Glomerular endothelial cell (primary cell): ENCODE results near the gene MCF2L. TPM values are rescaled to one million over a fixed set of nuclear protein-coding genes. Genes with fewer than 3 reads are reported as not detected.

Source experiments
- DNase-seq: peaks from one replicate; pipeline ENCODE4 v3.0.0-alpha.2; 2011; ENCODE audit warnings: low read depth, low spot score; ENCODE audit errors: extremely low read depth
- total RNA-seq: library from RNA; depleted of rRNA; stranded (reverse); fragments of >200 nt; gene quantifications from 2 replicates; pipeline ENCODE4 v1.2.3, GENCODE V29; 2015

MCF2L gene
- total RNA-seq, 1 donor from 2014 or later: 23.4 TPM

DNA sequence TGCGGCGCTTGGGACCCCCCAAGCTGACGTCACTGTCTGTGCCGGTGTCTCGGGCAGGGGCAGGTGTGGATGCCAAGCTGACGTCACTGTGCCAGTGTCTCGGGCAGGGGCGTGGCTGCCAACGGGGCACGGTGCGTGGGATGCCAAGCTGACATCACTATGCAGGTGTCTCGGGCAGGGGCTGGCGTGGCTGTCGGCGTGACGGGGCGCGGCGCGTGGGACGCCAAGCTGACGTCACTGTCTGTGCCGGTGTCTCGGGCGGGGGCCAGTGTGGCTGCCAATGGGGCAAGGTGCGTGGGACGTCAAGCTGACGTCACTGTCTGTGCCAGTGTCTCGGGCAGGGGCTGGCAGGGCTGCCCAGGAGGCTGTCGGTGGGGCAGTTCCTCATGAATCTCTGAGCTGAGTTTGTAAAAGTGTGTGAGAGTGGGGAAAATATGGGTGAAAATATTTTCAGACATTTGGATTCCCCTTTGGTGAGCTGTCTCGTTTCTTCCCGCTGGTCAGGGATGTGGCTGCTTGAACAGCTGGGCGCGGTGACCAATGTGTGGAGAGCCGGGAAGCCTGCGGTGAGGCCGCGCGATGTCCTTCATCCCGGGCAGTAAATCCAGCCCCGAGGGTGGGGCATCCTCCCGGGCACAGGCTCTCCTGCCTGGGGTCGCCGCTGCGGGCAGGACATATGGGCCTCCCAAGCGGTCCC is 25.2 kb downstream of the MCF2L start:
- no peak for DNase-seq

DNA sequence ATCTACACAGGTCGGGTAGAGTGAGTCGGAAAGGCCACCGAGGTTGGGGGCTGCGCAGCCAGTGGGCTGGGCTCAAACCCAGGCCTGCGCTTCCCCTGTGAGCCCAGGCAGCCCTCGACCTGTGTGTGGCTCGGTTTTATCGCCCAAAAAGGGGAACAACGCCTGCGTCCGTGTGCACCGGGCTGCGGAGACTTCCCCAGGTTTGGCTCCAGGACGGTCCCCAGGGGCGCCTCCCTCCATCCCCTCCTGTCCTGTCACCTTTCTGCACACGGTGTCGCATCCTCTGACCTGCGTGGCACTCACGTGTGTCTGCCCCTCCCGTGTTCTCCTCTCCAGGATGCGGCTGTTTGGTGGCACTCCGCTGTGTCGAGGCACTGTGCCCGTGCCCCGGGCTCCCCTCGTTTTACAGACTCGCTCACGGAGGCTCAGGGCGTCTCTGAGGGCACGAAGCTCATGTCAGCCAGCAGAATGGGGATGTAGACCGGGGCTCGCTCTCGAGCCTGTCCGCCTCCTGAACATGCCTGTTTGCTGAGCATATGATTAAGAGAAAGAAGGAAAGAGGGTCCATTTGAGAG is 25.9 kb downstream of the MCF2L start:
- DNase-seq: no peak

DNA sequence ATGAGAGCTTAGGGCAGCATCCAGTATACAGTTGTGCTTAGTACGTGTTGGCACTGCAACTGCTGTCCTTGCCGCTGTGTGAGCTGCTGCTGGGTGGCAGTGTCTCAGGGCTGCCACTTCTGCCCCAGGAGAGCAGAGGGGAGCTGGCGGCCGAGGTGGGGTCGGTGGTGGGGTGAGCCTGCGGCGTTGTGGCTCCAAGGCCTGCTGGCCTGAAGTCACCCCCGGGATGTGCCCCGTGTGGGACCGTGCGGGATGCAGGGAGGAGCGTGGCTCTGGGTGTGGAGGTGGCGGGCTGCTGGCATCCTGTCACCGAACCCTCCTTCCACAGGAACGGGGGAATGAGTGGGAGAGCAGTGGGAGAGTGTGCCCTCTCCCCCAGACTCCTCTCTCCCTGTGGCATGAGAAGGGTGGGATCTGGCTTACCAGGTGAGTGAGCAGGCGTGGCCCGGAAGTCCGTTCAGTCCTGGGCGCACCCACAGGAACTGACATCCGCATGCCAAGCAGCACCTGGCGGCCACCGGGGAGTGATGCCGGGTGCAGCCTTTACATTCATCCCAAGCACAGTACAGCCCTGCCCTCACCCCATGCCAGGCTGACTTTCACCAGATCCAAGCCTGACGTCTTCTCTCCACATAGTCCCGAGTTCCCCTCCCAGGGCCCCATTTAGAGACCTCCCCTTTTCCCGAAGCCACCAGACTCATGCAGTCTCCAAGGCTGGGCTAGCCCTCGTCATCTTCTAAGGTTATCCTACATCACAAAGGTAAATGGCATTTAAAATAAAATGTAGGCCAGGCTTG is 26.6 kb downstream of the MCF2L start:
- no peak for DNase-seq

DNA sequence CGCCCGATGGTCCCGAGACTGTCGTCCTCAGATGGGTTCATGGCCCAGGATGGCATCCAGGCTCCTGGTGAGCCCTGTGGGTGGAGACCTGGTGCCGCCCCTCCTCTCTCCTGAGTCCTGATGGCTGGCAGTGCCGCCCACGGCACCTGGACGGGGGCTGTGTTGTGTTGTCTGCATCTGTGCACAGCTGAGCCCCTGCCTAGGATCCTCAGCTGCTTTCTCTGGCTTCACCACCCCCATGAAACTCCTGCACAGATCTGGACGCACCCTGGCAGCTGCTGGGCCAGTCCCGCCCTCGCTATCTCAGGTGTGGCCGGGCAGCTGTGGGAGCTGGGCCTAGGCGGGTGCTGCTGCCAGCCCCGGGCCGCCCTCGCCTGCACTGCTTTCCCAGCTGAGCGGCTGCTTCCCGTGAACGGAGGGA is 27.7 kb downstream of the MCF2L start:
- no peak for DNase-seq

DNA sequence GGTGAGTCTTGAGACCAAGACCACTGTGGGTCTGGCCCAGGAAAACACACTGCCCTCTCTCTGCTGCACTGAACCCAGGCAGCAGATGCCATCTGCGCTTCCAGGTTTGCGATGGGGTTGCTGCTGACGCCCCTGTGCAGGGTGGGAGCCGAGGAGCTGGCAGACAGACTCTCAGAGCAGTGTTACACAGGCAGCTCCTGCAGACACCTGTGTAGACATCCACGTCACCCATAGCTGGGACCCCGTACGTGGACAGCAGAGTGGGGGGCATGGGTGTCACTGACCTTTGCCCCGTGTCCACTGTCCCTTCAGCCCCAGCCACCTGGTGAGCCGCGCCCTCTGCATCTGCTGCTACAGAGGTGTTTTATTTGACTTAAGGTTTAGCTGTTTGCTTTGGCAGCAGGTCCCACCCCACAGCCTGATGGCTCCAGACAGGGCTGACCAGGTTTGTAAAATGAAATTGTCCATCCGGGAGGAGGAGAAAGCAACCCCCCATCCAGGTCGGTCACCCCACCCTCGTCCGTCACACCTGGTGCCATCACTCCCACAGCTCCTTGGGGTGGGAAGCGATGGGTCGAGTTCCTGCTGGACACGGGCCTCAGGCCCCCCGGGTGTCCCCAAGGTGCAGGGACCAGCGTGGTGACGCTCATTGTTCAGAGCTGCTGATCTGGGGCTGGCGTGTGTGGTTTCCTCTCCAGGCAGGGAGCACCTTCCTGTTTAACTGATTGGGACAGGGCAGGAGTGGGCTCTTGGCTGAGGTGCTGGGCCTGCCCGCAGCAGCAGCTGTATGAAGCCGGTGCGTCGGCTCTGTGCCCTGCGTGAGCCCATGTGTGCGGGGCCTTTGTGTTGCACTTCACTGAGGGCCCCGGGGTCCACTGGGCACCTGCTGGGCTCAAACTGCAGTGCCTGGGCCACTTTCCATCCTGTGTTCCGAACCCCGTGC is 28.4 kb downstream of the MCF2L start:
- no peak for DNase-seq

DNA sequence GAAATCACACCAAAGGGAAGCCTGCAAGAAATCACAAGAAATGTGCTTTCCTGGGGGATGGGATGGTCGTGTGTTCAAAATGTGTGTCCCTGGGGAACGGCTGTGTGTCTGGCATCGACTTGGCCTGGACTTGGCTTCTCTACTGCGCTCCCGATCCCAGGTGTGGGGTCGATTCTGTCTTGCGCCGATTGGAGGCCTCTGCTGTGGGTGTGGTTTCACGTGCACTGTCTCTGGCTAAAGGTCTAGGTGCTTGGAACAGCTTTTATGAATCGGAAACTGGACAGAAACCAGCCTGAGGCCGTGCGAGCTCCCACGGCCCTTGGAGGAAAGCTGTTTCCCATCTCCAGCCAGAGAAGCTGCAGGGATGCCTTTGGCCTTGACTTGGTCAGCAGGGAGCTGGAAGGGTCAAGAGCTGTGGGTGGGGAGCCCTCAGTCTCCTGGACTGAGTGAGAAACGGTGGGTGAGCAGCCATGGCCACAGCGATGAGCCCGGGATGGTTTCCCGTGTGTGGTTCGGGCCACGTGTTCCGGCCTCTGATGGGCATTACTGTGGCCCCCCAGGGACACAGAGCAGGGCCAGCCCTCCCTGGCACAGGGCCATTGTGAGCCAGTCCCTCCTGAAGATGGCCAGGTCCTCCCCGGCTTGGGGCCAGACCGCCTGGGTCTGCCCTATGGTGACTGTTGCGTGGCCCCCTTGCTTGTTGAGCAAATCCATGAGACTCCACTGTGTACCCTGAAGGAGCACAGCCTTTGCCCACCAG is 29.7 kb downstream of the MCF2L start:
- no peak for DNase-seq

DNA sequence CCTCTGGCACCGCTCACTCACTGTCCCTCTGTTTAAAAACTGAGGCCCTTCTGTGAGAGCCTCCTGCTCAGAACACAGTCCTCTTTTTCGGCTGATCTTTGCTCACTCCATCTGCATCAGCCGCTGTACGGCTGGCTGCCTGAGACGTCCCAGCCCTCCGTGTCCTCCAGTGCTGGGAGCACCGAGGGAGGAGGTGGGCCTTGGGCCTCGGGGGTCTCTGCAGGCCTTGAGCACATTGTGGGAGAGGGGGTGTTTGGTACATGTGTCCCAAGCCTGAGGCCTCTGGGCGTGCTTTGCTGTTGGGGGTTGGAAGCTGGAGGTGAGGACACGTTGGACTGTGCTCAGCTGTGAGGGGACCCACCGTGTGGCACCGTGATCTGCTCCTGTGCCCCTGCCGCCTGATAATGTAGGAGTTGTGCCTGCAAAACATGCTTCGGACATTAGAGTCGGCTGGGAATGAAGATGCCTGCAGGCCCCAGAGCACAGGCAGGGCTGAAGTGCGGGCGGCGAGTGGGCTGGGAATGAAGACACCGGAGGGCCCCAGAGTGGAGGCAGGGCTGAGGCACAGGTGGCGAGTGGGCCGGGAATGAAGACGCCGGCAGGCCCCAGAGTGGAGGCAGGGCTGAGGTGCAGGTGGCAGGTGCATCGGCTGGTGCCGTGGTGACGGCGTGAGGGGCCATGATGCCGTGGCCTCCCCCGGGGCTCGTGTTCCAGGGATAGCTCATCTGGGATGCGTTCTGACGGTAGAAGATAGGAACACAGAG is 30.6 kb downstream of the MCF2L start:
- no peak for DNase-seq

DNA sequence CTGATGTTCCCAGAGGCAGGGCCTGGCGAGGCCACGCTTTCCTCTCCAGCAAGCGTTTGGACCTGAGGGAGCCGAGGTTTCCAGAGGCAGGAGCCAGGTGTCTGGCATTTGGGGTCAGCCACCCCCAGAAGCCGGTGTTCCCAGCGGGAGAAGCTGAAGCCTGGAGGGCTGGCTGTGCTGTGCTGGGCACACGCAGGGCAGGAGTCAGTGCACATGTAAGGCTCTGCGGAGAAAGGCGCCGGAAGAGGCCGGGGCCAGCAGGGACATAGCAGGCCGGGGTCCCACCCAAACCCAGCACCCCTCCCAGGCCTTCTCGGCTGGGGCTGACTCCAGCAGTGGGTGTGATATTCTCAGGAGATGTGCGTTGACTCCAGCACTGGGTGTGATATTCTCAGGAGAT is 31.6 kb downstream of the MCF2L start:
- no peak for DNase-seq

DNA sequence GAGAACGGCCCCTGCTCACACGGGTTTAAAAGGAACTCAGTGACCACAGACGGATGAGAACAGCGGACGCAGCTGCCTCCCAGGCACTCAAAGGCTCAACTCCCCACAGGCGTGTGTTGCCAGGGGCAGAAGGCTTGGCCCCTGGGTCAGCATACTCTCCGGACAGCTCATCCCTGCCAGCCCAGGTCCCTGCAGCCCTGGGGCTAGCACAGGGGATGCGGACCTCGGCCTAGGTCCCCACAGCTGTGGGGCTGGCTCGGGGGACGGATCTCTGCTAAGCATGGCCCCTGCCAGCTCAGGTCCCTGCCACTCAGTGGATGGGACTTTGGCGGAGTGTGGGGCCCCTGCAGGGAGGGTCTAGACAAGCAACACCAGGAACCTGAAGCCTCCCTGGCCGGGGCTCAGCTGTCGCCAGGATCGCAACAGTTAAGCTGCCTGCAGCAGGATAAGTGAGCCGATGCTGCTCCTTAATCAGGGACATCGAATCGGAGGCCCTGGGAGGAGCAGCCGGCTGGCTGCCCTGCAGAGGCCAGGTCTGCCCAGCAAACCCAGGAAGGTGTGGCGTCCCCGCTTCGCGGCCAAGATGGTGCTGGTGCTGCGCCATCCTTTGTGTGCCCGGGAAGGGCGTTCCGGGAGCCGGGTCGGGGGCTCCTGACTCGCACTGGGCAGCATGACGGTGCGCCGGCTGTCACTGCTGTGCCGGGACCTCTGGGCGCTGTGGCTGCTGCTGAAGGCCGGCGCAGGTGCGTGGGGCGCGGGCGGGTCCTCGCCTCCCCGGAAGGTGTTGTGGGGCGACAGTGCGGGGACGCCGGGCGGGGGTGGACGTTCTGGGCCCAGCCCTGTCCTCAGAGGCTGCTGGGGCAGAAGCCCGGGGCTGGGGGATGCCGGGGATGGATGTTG is 32.5 kb downstream of the MCF2L start:
- DNase-seq: no peak

DNA sequence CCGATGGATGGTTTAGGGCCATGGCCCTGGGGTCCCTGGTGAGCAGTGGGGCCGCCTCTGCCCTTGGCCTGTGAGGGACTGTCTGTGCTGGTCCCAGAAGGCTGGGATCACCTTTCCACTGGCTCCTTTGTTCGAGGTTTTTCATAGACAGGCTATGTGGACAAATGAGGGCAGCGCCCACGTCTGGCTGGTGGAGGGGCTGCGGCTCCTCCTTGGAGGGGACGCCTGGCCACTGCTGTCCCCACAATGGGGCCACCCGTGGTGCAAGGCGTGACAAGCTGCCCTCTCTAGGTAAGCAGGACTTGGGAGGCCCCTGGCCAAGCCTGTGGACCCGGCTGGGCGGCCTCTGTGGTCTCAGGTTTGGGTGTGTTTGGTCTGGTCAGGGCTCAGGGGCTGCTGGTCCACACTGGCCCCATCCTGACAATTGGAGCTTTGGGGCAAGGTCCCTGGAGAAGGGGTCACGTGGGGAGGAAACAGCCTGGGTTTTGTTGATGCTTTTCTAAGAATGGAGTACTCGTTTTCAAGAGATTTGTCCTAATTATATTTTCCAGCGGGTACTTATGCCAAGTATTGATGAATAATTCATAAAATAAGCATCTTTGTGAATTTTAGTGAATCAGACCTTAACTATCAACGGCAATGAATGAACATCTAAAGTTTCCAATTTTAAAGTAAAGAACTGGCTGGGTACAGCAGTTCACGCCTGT is 33.3 kb downstream of the MCF2L start:
- no peak for DNase-seq

DNA sequence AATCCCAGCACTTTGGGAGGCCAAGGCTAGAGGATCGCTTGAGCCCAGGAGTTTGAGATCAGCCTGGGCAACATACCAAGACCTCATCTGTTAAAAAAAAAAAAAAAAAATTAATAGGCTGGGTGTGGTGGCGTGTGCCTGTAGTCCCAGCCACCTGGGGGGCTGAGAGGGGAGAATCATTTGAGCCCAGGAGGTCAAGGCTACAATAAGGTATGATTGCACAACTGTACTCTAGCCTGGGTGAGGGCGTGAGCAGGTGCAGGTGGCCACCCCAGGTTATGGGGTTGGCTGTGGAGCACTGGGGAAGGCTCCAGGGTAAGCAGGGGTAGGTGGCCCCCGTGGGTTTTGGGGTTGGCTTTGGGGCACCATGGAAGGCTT is 33.9 kb downstream of the MCF2L start:
- no peak for DNase-seq

DNA sequence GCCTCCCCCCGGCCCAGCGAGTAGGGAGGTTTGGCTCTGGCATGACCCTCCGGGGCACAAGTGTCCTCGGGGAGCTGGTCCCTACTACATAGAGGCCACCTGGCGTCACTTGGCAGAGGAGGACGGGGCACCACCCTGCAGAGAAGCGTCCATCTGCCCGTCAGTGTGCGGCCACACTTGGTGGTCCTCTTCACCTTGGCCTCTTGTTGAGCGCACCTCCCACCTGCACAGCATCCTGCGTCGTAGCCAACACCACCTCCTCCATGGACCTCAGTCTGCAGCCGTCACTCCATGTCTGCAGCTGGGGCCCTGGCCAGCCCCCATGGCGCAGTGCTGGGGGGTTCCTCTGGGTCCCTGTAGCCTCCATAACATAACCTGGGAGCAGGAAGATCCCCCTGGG is 35.1 kb downstream of the MCF2L start:
- DNase-seq: no peak

DNA sequence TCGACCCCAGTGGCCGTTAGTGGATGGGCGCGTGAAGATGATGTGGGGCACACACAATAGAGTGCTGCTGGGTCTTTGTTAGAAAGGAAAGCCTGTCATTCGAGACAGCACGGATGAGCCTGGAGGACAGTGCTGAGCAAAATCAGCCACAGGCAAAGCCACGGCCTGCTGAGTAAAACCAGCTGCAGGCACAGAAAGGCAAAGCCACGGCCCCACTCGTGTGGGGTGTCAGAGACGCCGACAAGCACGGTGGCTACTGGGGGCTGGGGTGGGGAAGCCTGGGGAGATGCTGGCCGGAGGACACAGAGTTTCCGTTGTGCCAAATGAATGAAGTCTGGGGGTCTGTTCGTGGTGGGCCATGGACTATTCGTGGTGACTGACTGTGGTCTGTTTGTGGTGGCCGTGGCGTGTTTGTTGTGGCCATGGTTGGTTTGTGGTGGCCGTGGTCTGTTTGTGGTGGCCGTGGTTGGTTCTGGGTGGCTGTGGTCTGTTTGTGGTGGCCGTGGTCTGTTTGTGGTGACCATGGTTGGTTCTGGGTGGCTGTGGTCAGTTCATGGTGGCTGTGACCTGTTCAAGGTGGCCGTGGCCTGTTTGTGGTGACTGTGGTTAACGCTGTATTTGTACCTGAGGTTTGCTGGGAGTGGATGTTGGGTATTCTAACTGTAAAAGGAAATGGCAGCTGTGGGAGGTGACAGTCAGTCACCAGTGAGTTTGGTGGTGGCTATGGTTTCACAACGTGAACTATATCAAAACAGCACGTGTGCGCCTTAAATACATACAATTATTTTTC is 36.3 kb downstream of the MCF2L start:
- DNase-seq: no peak

DNA sequence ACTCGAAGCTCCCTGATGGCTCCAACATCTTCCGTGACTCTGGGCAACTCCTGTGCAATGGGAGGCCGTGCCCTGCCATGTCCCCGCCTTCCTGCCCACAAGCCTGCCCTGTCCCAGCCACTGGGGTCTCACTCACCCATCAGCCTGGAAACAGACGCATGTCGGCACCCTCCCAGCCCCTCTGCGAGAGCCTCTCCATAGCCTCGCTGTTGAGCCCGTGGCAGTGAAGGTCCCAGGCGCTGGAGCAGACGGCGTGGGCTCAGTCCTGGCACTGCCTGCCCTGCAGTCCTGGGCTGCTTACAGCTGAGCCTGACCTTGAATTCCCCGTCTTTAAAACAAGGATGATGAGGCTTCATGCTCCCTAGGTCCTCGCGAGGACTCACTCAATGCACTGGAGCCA is 37.0 kb downstream of the MCF2L start:
- DNase-seq: no peak

DNA sequence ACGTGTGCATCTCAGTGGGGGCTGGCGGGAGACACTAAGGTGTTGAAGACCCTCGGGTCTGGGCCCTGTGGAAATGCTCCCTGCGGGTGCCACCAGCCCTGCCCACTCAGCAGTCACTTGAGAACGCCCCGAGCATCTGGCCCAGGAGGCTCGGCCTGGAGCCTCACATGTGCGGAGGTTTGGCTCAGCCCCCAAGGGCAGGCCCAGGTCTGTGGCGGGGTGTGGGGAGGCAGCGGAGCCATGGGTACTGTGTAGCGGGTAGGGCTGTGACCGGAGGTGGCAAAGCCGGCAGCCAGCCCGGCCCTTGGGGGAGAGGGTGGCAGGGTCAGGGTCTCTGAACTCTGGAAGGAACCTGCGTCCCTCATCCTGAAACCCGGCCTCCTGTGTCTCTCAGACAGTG is 37.6 kb downstream of the MCF2L start:
- DNase-seq: no peak

DNA sequence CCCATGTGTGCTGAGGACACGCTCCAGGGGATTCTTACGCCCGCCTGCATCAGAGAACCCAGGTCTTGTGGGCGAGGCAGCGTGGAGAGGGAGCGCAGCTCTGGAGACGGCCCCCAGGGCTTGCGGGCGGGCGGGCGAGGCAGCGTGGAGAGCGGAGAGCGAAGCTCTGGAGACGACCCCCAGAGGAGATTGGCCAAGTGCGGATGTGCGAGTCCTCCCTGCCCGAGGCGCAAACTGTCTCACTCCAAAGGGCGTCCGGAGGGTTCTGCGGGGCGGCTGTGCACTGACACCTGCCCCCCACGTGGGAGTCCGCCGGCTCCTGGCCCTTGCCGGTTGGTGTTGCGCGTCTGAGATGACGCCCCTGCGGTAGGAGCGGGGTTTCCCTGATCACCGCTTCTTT is 39.8 kb downstream of the MCF2L start:
- no peak for DNase-seq
